ENCODE data around the gene ZNF688. TPM values are rescaled to one million over a fixed set of nuclear protein-coding genes. Genes with fewer than 3 reads are reported as not detected.
A peak's percentile ranks its signal among the peaks of the same experiment; 100 is the strongest.

The ZNF688 gene
- total and polyA plus RNA-seq, 2 of the 13 experiments (the other 11 are each of a cell fraction or from before 2014, with no cell fraction given) = 2.4 to 5.4 TPM

DNA sequence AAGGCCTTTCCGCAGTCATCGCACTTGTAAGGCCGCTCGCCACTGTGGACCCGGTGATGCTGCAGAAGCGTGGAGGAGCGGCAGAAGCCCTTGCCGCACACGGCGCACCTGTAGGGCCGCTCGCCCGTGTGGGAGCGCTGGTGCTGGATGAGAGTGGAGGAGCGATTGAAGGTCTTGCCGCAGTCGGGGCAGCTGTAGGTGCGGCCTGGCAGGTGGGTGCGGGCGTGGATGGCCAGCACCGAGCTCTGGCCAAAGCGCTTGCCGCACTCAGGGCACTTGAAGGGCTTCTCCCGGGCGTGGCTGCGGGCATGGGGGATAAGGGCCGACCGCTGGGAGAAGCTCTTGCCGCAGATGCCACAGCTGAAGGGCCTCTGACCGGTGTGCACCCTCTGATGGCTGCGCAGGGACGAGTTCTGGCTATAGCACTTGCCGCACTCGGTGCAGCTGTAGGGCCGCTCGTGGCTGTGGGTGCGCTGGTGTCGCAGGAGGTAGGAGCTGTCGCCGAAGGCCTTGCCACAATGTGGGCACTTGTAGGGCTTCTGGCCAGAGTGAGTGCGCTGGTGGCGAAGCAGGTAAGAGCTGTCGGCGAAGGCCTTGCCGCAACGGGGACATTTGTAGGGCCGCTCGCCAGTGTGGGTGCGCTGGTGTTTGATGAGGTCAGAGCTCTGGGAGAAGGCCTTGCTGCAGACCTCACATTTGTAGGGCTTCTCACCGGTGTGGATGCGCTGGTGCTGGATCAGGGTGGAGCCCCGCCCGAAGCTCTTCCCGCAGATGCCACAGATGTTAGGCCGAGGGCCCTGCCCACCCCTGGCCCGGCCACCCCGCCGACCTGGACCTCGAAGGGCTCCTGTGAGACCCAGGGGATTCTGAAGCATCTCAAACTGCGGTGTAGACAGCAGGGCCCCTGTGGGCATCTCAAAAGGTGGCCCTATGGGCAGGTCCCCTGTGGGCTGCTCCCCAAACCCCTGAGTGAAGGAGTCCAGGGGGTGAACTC is 46.6 kb downstream of the ZNF688 start (continued):
- TF ChIP-seq ZNF564 (CRISPR knock-in tag; IDR thresholded peaks at IDR 0.05) (no peak), ZFX (CRISPR knock-in tag; IDR thresholded peaks at IDR 0.05; ENCODE audit: low read depth) (no peak), SETDB1 (CRISPR knock-in tag; IDR thresholded peaks at IDR 0.05; ENCODE audit: borderline replicate concordance) (no peak), PAF1 (CRISPR knock-in tag; IDR thresholded peaks at IDR 0.05) (no peak), ZNF20 (CRISPR knock-in tag; IDR thresholded peaks at IDR 0.05) (no peak), RBM39 (IDR thresholded peaks at IDR 0.05; ENCODE audit: low read depth, low read length, poor library complexity, severe bottlenecking) (peak; percentile 17), ZNF260 (CRISPR knock-in tag; IDR thresholded peaks at IDR 0.05; ENCODE audit: borderline replicate concordance, low read depth) (no peak), AGO2 (optimal IDR thresholded peaks at IDR 0.05; ENCODE audit: low read depth, low read length) (peak; percentile 94), RBM22 (optimal IDR thresholded peaks at IDR 0.05; ENCODE audit: low read length) (peak; percentile 28), ZNF367 (CRISPR knock-in tag; IDR thresholded peaks at IDR 0.05; ENCODE audit: borderline replicate concordance) (no peak)
- TF ChIP-seq, protein P1, sequence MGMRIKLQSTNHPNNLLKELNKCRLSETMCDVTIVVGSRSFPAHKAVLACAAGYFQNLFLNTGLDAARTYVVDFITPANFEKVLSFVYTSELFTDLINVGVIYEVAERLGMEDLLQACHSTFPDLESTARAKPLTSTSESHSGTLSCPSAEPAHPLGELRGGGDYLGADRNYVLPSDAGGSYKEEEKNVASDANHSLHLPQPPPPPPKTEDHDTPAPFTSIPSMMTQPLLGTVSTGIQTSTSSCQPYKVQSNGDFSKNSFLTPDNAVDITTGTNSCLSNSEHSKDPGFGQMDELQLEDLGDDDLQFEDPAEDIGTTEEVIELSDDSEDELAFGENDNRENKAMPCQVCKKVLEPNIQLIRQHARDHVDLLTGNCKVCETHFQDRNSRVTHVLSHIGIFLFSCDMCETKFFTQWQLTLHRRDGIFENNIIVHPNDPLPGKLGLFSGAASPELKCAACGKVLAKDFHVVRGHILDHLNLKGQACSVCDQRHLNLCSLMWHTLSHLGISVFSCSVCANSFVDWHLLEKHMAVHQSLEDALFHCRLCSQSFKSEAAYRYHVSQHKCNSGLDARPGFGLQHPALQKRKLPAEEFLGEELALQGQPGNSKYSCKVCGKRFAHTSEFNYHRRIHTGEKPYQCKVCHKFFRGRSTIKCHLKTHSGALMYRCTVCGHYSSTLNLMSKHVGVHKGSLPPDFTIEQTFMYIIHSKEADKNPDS (CRISPR knock-in tag; IDR thresholded peaks at IDR 0.05) = 0 out of 2 replicates have a peak, but pooled peaks have one; percentile 34

Data from HepG2 (cell line).